GM21515 (cell line): ENCODE data around the gene ACSM3.

Experiments
- ATAC-seq: cut with Tn5 transposase; IDR thresholded peaks from one replicate; pipeline ENCODE4 v1.9.1; 2021; ENCODE audit not compliant: unreplicated experiment

ACSM3 gene

DNA sequence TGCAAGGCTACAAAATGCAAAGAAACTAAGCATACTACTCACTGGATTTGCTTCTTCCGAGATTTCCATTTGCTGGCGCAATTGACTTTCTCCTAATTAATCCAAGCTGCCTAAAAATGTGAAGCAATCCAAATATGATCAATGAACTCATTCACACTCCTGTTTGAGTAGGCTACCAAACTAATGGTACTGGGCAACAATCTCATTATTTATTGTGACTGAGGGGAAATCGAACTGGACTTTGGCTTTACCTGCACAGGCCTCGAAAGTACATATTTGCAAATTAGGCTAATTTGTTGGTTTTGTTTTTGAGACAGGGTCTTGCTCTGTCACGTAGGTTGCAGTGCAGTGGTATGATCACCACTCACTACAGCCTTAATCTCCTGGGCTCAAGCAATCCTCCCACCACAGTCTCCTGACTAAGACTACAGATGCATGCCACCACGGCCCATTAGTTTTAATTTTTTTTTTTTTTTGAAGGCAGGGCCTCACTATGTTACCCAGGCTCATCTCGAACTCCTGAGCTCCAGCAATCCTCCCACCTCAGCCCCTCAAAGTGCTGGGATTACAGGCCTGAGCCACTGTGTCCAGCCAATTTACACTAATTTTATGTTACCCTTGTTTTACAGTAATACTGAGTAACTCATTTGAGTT lies 39.9 kb downstream of the ACSM3 start:
- no peak for ATAC-seq

DNA sequence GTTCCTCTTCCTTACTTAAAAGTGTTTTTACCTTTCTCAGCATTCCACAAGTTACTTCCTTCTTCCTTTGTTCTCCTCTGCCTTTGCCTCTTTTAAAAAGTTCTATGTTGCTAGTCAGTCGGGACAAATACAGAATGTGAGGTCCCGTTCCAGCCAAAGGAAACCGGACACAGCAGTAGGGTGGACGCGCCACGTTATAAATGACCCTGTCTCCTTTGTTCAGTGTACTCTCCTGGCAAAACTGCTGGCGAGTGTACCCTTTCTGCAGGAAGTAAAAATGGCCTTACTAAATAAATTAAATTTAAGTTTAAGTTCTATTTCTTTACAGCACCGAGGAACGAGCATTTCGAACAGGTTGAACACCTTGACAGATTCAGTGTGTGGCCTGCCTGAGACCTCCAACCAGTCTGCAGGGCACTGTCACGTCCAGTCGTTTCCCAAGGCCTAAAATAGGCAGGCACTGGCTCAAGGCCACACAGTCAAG lies 41.9 kb downstream of the ACSM3 start:
- ATAC-seq, result peak; percentile 22

GRCh38 chr16:20806168-20807050 lies 42.6 kb downstream of the ACSM3 start, which contains the start of the genes ERI2 and REXO5:
TSS of gene ERI2 (minus strand) at chr16:20806472. CDS start at chr16:20806430, 42 bp downstream.
TSS of gene REXO5 (plus strand) at chr16:20806527. CDS start at chr16:20806954, 427 bp downstream.
- ATAC-seq, result peak; percentile 64

GRCh38 chr16:20807862-20808261 lies 44.0 kb downstream of the ACSM3 start:
- ATAC-seq, result no peak

- no peak for ATAC-seq
These were observed 48.1 kb downstream of the ACSM3 start for GRCh38 chr16:20811889-20812439.

DNA sequence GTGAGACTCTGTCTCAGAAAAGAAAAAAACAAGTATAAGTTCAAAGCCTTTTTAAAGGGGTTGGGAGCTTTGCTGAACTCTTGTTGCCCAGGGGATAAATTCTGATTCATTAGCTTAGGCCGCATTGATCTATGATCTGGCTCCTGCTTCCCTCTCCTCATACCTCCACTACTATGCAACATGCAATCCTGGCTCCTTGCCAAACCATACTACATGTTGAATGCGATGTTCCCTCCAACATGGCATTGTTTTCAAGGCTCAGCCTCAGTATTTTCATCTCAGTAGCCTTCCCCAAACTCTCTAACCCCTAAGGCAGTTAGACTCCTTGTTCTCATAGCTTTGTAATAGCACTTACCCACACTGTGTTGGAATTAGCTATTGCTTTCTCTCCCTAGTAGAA lies 48.7 kb downstream of the ACSM3 start:
- no peak for ATAC-seq

DNA sequence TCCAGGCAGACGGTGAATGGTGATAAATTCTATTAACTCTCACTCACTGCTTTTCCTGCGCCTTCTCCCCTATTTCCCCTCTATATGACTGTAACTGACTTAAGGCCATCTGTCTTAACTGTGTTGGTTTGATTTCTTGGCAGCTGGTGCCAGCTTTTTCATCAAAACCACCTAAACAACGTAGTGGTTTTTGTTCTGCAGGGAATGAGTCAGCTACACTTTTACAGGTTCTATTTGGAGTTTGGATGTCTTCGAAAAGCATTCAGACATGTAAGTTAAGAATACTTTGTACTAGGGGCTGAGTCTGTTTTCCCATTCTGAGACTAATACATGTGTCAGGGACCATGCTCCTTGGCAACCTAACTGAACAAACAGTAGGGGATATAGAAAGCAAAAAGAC lies 51.0 kb downstream of the ACSM3 start:
- no peak for ATAC-seq

- no peak for ATAC-seq
These were observed 55.2 kb downstream of the ACSM3 start for GRCh38 chr16:20818929-20819585.

DNA sequence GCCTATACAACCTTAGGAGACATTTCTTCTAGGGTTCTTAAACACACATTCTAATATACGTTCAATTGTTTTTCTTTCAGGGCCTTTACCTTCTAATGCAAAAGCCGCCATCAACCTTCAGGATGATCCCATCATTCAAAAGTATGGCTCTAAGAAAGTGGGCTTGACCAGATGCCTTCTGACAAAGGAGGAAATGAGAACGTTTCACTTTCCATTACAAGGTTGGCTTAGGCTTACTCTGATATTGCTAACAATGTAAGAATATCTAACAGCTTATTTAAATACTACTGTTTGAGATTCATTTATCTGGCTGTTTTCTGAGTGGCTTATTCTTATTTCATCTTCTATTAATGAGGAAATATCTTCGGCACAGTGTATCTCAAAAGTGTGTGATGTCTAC lies 57.9 kb downstream of the ACSM3 start:
- no peak for ATAC-seq

GRCh38 chr16:20822521-20823325 lies 58.9 kb downstream of the ACSM3 start:
- no peak for ATAC-seq

GRCh38 chr16:20826039-20826566 lies 62.3 kb downstream of the ACSM3 start:
- no peak for ATAC-seq

- ATAC-seq, result no peak
These were observed 65.7 kb downstream of the ACSM3 start for GRCh38 chr16:20829536-20829935.

GRCh38 chr16:20830372-20830771 lies 66.6 kb downstream of the ACSM3 start:
- ATAC-seq, result no peak

- no peak for ATAC-seq
These were observed 69.3 kb downstream of the ACSM3 start for GRCh38 chr16:20833086-20833485.

DNA sequence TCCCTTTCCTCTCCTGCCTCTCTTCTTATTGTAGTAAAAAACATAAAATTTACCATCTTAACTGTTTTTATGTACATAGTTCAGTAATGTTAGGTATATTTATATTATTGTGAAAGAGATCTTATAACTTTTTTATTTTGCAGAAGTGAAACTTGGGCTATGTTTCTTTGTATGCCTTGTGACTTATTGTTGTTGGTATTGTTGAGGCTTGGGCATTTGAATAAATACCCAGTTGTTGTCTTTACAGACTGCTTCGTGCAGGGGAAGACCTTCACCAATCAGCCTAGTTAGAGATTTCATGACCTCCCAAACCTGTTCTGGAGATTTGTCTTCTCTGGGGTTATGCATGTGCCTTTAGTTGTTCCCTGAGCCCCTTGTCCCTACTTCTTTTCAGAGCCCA lies 74.4 kb downstream of the ACSM3 start:
- no peak for ATAC-seq

DNA sequence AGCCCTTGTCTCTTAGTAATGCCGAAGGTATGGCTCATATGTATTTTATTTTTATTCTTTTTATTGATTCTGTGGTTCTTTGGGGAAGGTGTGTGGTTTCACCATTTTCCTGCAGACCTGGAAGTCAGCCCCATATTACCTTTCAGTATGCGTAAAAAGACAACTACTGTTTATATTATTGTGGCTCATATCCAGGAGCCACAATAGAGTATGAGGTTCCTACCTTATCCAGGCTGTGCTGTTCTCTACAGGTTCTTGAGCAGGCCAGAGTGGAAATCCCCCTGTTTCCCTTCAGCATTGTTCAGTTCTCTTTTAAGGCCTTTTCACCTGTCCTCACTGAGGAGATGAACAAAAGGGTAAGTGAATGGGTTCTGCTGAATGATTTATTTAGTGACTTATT lies 75.7 kb downstream of the ACSM3 start:
- ATAC-seq, result no peak

DNA sequence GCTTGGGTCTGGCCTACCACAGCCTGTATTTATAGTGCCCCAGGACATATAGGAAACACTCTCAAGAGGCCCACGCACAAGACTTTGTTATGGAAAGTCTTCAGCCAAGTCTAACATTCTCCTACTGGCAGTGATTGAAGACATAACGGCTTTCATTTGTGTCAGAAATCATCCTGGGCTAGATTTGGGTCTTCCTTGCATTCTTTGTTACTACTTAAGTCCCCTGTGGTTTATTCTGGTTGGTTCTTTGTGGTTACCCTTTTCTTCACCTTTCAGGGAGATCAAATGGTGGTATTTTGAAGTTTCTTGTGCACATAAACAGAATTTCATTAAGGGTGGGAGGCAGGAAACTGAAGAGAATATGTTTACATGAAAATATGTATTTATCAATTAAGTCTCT lies 80.2 kb downstream of the ACSM3 start:
- no peak for ATAC-seq

- ATAC-seq, result no peak
These were observed 80.8 kb downstream of the ACSM3 start for GRCh38 chr16:20844588-20844987.

DNA sequence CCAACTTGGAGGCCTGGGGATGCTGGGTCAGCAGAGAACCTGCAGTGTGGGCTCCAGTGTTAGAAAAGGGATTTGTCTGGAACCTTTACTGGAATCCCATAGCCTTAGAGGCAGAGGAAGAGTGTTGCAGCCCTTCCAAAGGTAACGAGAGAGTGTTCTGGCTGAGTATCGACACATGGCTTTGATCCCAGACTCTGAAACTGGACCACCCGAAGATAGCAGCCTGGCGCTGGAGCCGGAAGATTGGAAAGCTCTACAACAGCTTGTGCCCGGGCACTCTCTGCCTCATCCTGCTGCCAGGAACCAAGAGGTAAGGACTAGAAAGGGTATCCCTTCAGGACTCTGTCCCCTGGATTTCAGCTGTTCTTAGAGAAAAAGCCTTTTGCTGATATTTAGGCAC lies 82.2 kb downstream of the ACSM3 start:
- no peak for ATAC-seq

GRCh38 chr16:20846551-20846950 lies 82.7 kb downstream of the ACSM3 start:
- ATAC-seq, result no peak
